Measurements from ENCODE around the gene STAM2. TPM values are rescaled to one million over a fixed set of nuclear protein-coding genes. Genes with fewer than 3 reads are reported as not detected.
A peak's percentile ranks its signal among the peaks of the same experiment; 100 is the strongest.
"Not testable (repeated sequence)": the region's sequence is repeated elsewhere in the genome, so short reads cannot be mapped to it uniquely, and the experiment has no call there.

Gene STAM2
- total and polyA plus RNA-seq, 2 experiments from 2014 or later = 4.5 to 21.0 TPM

GRCh38 chr2:152161598-152161997, 14.0 kb downstream of the STAM2 start:
- Histone ChIP-seq H3K4me1 (ENCODE audit: low read depth) (peaks cover 10% of the 10 kb centered on the region), H3K9me3 (ENCODE audit: low read depth) (no peaks in the 10 kb centered on the region), H3K4me3 (no peak overlapping the region), H3K27me3 (no peaks in the 10 kb centered on the region), H3K36me3 (no peaks in the 10 kb centered on the region), H3K27ac (no peak overlapping the region)
- DNase-seq (ENCODE audit: low read depth in 1 of 2, low spot score in 1 of 2) = no peak
- TF ChIP-seq, protein P1, sequence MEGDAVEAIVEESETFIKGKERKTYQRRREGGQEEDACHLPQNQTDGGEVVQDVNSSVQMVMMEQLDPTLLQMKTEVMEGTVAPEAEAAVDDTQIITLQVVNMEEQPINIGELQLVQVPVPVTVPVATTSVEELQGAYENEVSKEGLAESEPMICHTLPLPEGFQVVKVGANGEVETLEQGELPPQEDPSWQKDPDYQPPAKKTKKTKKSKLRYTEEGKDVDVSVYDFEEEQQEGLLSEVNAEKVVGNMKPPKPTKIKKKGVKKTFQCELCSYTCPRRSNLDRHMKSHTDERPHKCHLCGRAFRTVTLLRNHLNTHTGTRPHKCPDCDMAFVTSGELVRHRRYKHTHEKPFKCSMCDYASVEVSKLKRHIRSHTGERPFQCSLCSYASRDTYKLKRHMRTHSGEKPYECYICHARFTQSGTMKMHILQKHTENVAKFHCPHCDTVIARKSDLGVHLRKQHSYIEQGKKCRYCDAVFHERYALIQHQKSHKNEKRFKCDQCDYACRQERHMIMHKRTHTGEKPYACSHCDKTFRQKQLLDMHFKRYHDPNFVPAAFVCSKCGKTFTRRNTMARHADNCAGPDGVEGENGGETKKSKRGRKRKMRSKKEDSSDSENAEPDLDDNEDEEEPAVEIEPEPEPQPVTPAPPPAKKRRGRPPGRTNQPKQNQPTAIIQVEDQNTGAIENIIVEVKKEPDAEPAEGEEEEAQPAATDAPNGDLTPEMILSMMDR (IDR thresholded peaks at IDR 0.05; ENCODE audit: low read depth, low read length) = no peak

DNA sequence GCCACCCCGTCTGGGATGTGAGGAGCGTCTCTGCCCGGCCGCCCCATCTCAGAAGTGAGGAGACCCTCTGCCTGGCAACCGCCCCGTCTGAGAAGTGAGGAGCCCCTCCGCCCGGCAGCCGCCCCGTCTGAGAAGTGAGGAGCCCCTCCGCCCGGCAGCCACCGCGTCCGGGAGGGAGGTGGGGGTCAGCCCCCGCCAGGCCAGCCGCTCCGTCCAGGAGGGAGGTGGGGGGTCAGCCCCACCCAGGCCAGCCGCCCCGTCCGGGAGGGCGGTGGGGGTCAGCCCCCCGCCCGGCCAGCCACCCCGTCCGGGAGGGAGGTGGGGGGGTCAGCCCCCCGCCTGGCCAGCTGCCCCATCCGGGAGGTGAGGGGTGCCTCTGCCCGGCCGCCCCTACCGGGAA, 15.2 kb downstream of the STAM2 start:
- not testable (repeated sequence) for H3K36me3 ChIP-seq; H3K27ac ChIP-seq; H3K4me1 ChIP-seq (ENCODE audit: low read depth); H3K4me3 ChIP-seq; H3K27me3 ChIP-seq; H3K9me3 ChIP-seq (ENCODE audit: low read depth); DNase-seq (ENCODE audit: low read depth in 1 of 2, low spot score in 1 of 2)

- Histone ChIP-seq H3K27me3 (no peaks in the 10 kb centered on the region), H3K27ac (no peak overlapping the region), H3K9me3 (ENCODE audit: low read depth) (no peaks in the 10 kb centered on the region), H3K4me1 (ENCODE audit: low read depth) (no peaks in the 10 kb centered on the region), H3K4me3 (no peak overlapping the region), H3K36me3 (no peaks in the 10 kb centered on the region)
- DNase-seq (ENCODE audit: low read depth in 1 of 2, low spot score in 1 of 2) = no peak
- TF ChIP-seq, protein P1 (IDR thresholded peaks at IDR 0.05; ENCODE audit: low read depth, low read length) = no peak
Observed at GRCh38 chr2:152157253-152157652, 18.3 kb downstream of the STAM2 start.

DNA sequence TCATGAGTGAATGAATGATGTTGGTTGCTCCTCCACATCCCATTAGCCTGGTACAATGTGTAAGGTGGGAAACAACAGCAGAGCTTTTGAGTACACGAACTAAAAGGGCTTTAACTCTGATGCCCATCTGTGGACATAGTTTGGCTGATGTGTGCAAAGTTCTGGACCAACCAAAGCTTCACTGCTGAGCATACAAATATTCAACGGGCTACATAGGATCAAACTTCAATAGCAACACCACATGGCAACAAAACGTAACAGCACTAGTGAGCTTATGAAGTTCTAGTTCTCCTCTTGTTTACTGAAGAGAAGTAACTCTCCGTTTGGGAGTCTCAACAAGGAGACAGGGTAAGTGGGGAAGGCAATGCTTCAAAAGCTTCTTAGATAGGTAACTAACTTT, 20.4 kb downstream of the STAM2 start:
- no peak overlapping the region for H3K27ac ChIP-seq
- TF ChIP-seq, protein P1 (IDR thresholded peaks at IDR 0.05; ENCODE audit: low read depth, low read length) = no peak
- H3K27me3 ChIP-seq = no peaks in the 10 kb centered on the region
- no peaks in the 10 kb centered on the region for H3K36me3 ChIP-seq
- H3K4me1 ChIP-seq (ENCODE audit: low read depth) = no peaks in the 10 kb centered on the region
- no peak for DNase-seq (ENCODE audit: low read depth in 1 of 2, low spot score in 1 of 2)
- H3K4me3 ChIP-seq = no peak overlapping the region
- no peaks in the 10 kb centered on the region for H3K9me3 ChIP-seq (ENCODE audit: low read depth)

- Histone ChIP-seq H3K36me3 (no peaks in the 10 kb centered on the region), H3K4me1 (ENCODE audit: low read depth) (no peaks in the 10 kb centered on the region), H3K4me3 (no peak overlapping the region), H3K27ac (no peak overlapping the region), H3K9me3 (ENCODE audit: low read depth) (no peaks in the 10 kb centered on the region), H3K27me3 (no peaks in the 10 kb centered on the region)
- TF ChIP-seq, protein P1 (IDR thresholded peaks at IDR 0.05; ENCODE audit: low read depth, low read length) = no peak
- no peak for DNase-seq (ENCODE audit: low read depth in 1 of 2, low spot score in 1 of 2)
Observed at GRCh38 chr2:152154462-152154861, 21.1 kb downstream of the STAM2 start.

DNA sequence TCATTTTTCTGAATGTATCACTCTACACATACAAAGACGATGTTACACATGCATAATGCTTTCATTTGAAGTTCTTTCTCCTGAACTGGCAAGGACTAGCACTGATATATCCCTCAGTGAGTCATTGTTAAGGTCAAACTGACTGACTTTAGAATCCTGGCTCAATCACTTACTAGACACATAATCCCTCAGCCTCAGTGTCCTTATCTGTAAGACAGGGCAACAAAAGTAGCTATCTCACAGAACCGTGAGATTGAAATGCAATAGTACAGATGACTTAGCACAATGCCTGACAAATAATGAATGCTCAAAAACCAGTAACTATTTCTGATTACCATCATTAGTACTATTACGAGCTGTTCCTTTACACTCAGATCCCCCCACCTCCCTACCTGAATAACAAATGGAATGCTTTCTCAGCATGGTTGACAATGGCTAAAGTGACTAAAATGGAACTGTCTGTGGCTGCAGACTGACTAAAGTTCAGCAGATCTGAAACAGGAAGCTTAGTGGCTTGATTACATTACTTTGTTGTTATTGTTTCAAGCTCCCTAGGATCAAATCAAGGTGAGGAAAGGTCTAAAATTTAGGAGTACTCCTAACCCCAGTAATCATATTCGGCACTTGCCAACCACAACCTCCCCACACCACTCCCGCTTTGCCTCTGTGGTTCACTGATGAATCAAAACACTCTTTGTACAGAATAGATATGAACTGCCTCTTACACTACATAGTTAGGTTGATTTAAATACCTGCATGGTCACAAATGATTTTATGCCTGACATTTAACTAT, 40.9 kb downstream of the STAM2 start:
- TF ChIP-seq, protein P1 (IDR thresholded peaks at IDR 0.05; ENCODE audit: low read depth, low read length) = no peak
- H3K9me3 ChIP-seq (ENCODE audit: low read depth) = no peaks in the 10 kb centered on the region
- H3K27ac ChIP-seq = no peak overlapping the region
- DNase-seq (ENCODE audit: low read depth in 1 of 2, low spot score in 1 of 2) = peak in 1 of 2 donors; percentile 35
- H3K36me3 ChIP-seq = no peaks in the 10 kb centered on the region
- no peak overlapping the region for H3K4me3 ChIP-seq
- H3K27me3 ChIP-seq = no peaks in the 10 kb centered on the region
- no peaks in the 10 kb centered on the region for H3K4me1 ChIP-seq (ENCODE audit: low read depth)

Measured in cardiac muscle cell (in vitro differentiated cells and primary cell).